B cell (primary cell): ENCODE measurements around the gene THOC7. TPM values are rescaled to one million over a fixed set of nuclear protein-coding genes. Genes with fewer than 3 reads are reported as not detected.

Experiments
- ATAC-seq: fragments of 200-7000 bp; cut with Tn5 transposase; one replicate; pipeline ENCODE4 v1.10.0; 2021; ENCODE audit warnings: low read depth, mild to moderate bottlenecking, moderate number of reproducible peaks, moderate library complexity
- CTCF ChIA-PET: fragments of 350-600 bp; sonication (Branson Sonifier 250); formaldehyde crosslinking; loops from one replicate; lab custom pipeline; 2021; ENCODE audit warnings: antibody characterized with exemption, inconsistent platforms; lab: Charles Lee
- POLR2A ChIA-PET: fragments of 350-600 bp; sonication (Branson Sonifier 250); formaldehyde crosslinking; loops from one replicate; lab custom pipeline; 2021; ENCODE audit warnings: antibody characterized with exemption; lab: Charles Lee
- DNase-seq: peaks from one replicate; pipeline ENCODE4 v3.0.0; 2013
- H2AFZ ChIP-seq: 2 replicates; pipeline ENCODE4 v1.6.1; 2012; ENCODE audit warnings: mild to moderate bottlenecking, low read depth, low read length; ENCODE audit not compliant: insufficient read depth, poor library complexity, severe bottlenecking
- H3K27ac ChIP-seq, 2 donors: 1 replicate in 1 of 2; 2 replicates in 1 of 2; pipeline ENCODE4 v1.5.1; 2012 to 2013; ENCODE audit warnings: low read length in 2 of 2, mild to moderate bottlenecking in 2 of 2, moderate library complexity in 1 of 2
- H3K27me3 ChIP-seq, 4 experiments: fragments of 200-600 bp in 1 of 4; sonication (generic) in 1 of 4; replicated peaks in 1 of 4; 1 replicate in 2 of 4; 2 replicates in 2 of 4; pipeline versions ENCODE4 v1.6.1 to v1.7.0; 2013 to 2016; ENCODE audit warnings: low read length in 3 of 4, mild to moderate bottlenecking in 2 of 4, mixed read lengths in 1 of 4, moderate library complexity in 1 of 4; ENCODE audit not compliant: insufficient read depth in 4 of 4, control insufficient read depth in 3 of 4; ENCODE audit errors: control extremely low read depth in 1 of 4
- H3K36me3 ChIP-seq, 2 experiments: replicated peaks in 1 of 2; 1 replicate in 1 of 2; 2 replicates in 1 of 2; pipeline versions ENCODE4 v1.6.1 to v1.7.1; 2013; ENCODE audit warnings: low read length in 1 of 2; ENCODE audit not compliant: insufficient read depth in 2 of 2, control insufficient read depth in 1 of 2; ENCODE audit errors: control extremely low read depth in 1 of 2, extremely low read depth in 1 of 2
- H3K4me1 ChIP-seq, 2 donors: fragments of 200-600 bp in 1 of 2; sonication (generic) in 1 of 2; 1 replicate in 1 of 2; 2 replicates in 1 of 2; pipeline versions ENCODE4 v1.5.1 to v1.6.1; 2013 to 2017; ENCODE audit warnings: low read length in 2 of 2; ENCODE audit not compliant: control insufficient read depth in 2 of 2, insufficient read depth in 2 of 2
- H3K4me2 ChIP-seq: replicated peaks from 2 replicates; pipeline ENCODE3; 2012; ENCODE audit warnings: mild to moderate bottlenecking, low read depth, low read length; ENCODE audit not compliant: poor library complexity, severe bottlenecking
- H3K4me3 ChIP-seq, 5 experiments: fragments of 200-600 bp in 1 of 5; sonication (generic) in 1 of 5; 1 replicate in 3 of 5; 2 replicates in 2 of 5; pipeline versions ENCODE4 v1.5.1 to v1.7.0; 2011 to 2016; ENCODE audit warnings: low read length in 4 of 5, mild to moderate bottlenecking in 4 of 5, low read depth in 2 of 5, control low read depth in 1 of 5, moderate library complexity in 1 of 5; ENCODE audit not compliant: insufficient read depth in 1 of 5; ENCODE audit errors: control extremely low read depth in 1 of 5, extremely low read depth in 1 of 5
- H3K79me2 ChIP-seq: fragments of 200-600 bp; sonication (generic); one replicate; pipeline ENCODE4 v1.6.0; 2016; ENCODE audit warnings: low read length; ENCODE audit not compliant: control insufficient read depth, insufficient read depth
- H3K9ac ChIP-seq: fragments of 200-600 bp; sonication (generic); 2 replicates; pipeline ENCODE4 v1.6.1; 2017; ENCODE audit warnings: mild to moderate bottlenecking, low read length, moderate library complexity
- H3K9me3 ChIP-seq, 3 donors: one replicate each; pipeline versions ENCODE4 v1.6.1 to v1.7.1; 2013; ENCODE audit warnings: low read length in 2 of 3; ENCODE audit not compliant: control insufficient read depth in 2 of 3, insufficient read depth in 1 of 3; ENCODE audit errors: control extremely low read depth in 1 of 3
- H4K20me1 ChIP-seq: 2 replicates; pipeline ENCODE4 v1.6.0; 2012; ENCODE audit warnings: mild to moderate bottlenecking, low read length; ENCODE audit not compliant: insufficient read depth, control insufficient read depth, poor library complexity, severe bottlenecking
- H3K27ac Mint-ChIP-seq: one replicate; pipeline ENCODE4 v1.8.0; 2021; ENCODE audit warnings: mixed read lengths
- H3K27me3 Mint-ChIP-seq: one replicate; pipeline ENCODE4 v1.8.0; 2021; ENCODE audit warnings: mixed read lengths
- H3K4me1 Mint-ChIP-seq: one replicate; pipeline ENCODE4 v1.8.0; 2021; ENCODE audit warnings: mixed read lengths
- H3K4me3 Mint-ChIP-seq: one replicate; pipeline ENCODE4 v1.8.0; 2021; ENCODE audit warnings: mixed read lengths
- H3K9me3 Mint-ChIP-seq: one replicate; pipeline ENCODE4 v1.8.0; 2022; ENCODE audit warnings: mixed read lengths; ENCODE audit not compliant: insufficient read depth
- EZH2 ChIP-seq: IDR thresholded peaks from 2 replicates; pipeline ENCODE4 v1.6.1; 2012; ENCODE audit warnings: borderline replicate concordance, low read depth, mild to moderate bottlenecking, moderate library complexity, low read length; ENCODE audit not compliant: insufficient read depth, poor library complexity, severe bottlenecking
- WGBS: methylation state at CpG from one replicate; pipeline ENCODE4 v1.1.5; 2013; ENCODE audit warnings: missing lambda C conversion rate; ENCODE audit not compliant: insufficient coverage; 5-methylcytosine and 5-hydroxymethylcytosine counted together
- intact Hi-C: fragments of 100-400 bp; cut with micrococcal nuclease; formaldehyde crosslinking; loops from one replicate; pipeline ENCODE4 v1.10.0; 2022
- polyA plus RNA-seq: library from polyadenylated mRNA; depleted of rRNA; stranded (reverse); fragments of >200 nt; gene quantifications from 2 replicates; pipeline ENCODE4 v1.2.3, GENCODE V29; 2012
- total RNA-seq, 2 donors: library from RNA; stranded (reverse); fragments of 120-200 nt in 1 of 2; gene quantifications; 1 replicate in 1 of 2; 2 replicates in 1 of 2; pipeline versions ENCODE4 v1.2.3 to v1.2.4, GENCODE V29; 2013 to 2022
- TF ChIP-seq, protein P1 (sequence below): fragments of 200-600 bp; IDR thresholded peaks from one replicate; pipeline ENCODE4 v1.8.0; 2022; ENCODE audit warnings: antibody characterized with exemption, mild to moderate bottlenecking

THOC7 gene
- total and polyA plus RNA-seq, 2 donors (not counting 1 experiment from before 2014, with no cell fraction given) = 17.5 to 30.5 TPM

DNA sequence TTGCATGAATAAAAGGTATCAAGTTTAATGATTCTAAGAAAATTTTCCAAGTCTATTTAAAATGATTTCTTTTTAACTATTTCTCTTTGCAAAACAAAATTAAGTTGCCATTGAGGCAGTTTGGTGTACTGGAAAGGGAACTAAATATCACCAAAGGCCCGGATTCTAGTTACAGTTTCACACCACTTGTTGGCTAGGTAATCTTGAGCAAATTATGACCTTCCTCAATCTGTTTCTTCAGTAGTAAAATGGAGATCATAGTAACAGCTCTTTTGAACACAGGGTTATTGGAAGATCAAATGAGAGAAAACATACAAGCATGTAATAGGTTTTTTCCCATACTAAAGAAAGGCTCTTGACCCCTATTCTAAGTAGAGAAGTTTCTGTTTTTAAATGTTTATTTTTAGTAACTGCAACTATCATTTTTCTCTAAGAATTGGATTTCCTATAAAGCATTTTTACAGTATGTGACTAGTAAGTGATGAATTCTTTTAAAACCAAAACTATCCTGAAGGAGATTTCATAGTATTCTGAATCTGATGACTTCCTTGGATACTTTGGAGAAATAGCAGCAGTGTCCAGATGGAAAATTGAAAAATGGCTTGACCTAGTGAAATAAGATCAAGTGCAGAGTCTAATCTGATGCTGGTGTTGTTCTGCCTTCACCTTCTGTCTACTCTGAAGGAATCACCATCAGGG, 32.9 kb upstream of the THOC7 start:
- Histone ChIP-seq H3K27me3 (no peaks in the 10 kb centered on the region), H3K27ac (peak overlapping the region in 1 of 2 donors; percentile 42), H3K4me2 (no peak overlapping the region), H4K20me1 (peaks cover 36% of the 10 kb centered on the region), H3K4me1 (peaks cover 9 to 11% of the 10 kb centered on the region in 2 donors), H3K4me3 (no peak overlapping the region), H3K9ac (no peak overlapping the region), H3K9me3 (peaks cover 0 to under 1% (median 0%) of the 10 kb centered on the region in 3 donors), H3K36me3 (peaks cover 5 to 25% of the 10 kb centered on the region in 2 experiments), H3K79me2 (peaks cover 64% of the 10 kb centered on the region), H2AFZ (no peak overlapping the region)
- ATAC-seq = no peak
- H3K4me3 Mint-ChIP-seq = no peak overlapping the region
- H3K27ac Mint-ChIP-seq = no peak overlapping the region
- peak; percentile 22 for DNase-seq
- WGBS = no CpG with 5 or more reads among the region's 1 CpG
- H3K9me3 Mint-ChIP-seq = no peaks in the 10 kb centered on the region
- CTCF ChIA-PET = interaction anchor here (1.2 kb wide), 1 partner anchor 98 kb away, joined by 4 read pairs; no protein-coding TSS in a partner anchor
- intact Hi-C loops = no loop called here
- H3K4me1 Mint-ChIP-seq = peaks cover 55% of the 10 kb centered on the region
- no peaks in the 10 kb centered on the region for H3K27me3 Mint-ChIP-seq
- POLR2A ChIA-PET = no interaction called here
- TF ChIP-seq, protein P1, sequence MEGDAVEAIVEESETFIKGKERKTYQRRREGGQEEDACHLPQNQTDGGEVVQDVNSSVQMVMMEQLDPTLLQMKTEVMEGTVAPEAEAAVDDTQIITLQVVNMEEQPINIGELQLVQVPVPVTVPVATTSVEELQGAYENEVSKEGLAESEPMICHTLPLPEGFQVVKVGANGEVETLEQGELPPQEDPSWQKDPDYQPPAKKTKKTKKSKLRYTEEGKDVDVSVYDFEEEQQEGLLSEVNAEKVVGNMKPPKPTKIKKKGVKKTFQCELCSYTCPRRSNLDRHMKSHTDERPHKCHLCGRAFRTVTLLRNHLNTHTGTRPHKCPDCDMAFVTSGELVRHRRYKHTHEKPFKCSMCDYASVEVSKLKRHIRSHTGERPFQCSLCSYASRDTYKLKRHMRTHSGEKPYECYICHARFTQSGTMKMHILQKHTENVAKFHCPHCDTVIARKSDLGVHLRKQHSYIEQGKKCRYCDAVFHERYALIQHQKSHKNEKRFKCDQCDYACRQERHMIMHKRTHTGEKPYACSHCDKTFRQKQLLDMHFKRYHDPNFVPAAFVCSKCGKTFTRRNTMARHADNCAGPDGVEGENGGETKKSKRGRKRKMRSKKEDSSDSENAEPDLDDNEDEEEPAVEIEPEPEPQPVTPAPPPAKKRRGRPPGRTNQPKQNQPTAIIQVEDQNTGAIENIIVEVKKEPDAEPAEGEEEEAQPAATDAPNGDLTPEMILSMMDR = no peak
- no peak for TF ChIP-seq EZH2

DNA sequence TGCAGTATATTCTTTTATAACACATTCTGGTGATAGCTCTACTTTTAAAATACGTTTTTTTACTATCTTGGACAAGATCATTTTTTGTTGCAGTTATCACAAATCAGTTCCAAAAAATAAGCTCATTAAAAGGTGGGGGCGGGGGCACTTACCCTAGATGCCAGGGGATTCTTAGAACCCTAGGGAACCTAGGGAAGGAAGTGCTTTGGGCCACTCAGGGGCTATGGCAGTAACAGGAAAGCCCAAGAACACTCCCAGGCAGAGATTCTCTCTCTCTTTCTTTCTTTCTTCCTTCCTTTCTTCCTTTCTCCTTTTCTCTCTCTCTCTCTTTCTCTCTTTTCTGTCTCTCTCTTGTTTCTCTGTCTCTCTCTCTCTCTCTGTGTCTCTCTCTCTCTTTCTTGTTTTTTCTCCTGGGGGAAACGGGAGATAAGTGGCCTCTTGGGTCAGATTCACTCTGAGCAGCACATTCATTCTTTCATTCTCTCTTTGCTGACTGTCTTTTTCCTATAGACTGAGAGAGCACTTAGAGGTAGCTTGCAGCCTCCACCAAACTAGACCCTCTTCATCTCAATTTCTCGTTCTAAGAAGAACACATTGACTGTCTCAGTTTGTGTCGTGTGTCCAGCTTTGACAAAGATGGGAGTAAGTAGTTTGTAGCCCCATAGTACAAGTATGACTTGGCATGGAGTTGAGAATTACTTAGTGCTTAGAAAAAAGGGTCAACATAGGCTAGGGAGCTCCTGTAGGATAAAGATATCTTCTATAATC, 32.0 kb upstream of the THOC7 start:
- H3K27ac ChIP-seq = peak overlapping the region in 1 of 2 donors; percentile 27
- H3K4me3 Mint-ChIP-seq = no peak overlapping the region
- DNase-seq (no peak), ATAC-seq (no peak)
- no peak overlapping the region for H2AFZ ChIP-seq
- peaks cover 33% of the 10 kb centered on the region for H4K20me1 ChIP-seq
- TF ChIP-seq, protein P1 = no peak
- no peak for TF ChIP-seq EZH2
- H3K4me1 ChIP-seq = peaks cover 9 to 11% of the 10 kb centered on the region in 2 donors
- H3K9me3 Mint-ChIP-seq = no peaks in the 10 kb centered on the region
- H3K79me2 ChIP-seq = peaks cover 61% of the 10 kb centered on the region
- H3K4me3 ChIP-seq = no peak overlapping the region
- ChIA-PET POLR2A (no interaction called here), CTCF (no interaction called here)
- no peaks in the 10 kb centered on the region for H3K9me3 ChIP-seq
- H3K9ac ChIP-seq = no peak overlapping the region
- no peak overlapping the region for H3K27ac Mint-ChIP-seq
- H3K27me3 ChIP-seq = no peaks in the 10 kb centered on the region
- H3K27me3 Mint-ChIP-seq = no peaks in the 10 kb centered on the region
- peaks cover 7 to 24% of the 10 kb centered on the region in 2 experiments for H3K36me3 ChIP-seq
- peaks cover 57% of the 10 kb centered on the region for H3K4me1 Mint-ChIP-seq
- H3K4me2 ChIP-seq = no peak overlapping the region
- WGBS = 80% methylated on average over 1 of the region's 5 CpGs
- intact Hi-C loops = no loop called here
